GM21515 (cell line): ENCODE data around the gene KRT84.
"Not testable (repeated sequence)": the region's sequence is repeated elsewhere in the genome, so short reads cannot be mapped to it uniquely, and the experiment has no call there.

Experiments used
- ATAC-seq: cut with Tn5 transposase; IDR thresholded peaks from one replicate; pipeline ENCODE4 v1.9.1; 2021; ENCODE audit not compliant: unreplicated experiment

The KRT84 gene

DNA sequence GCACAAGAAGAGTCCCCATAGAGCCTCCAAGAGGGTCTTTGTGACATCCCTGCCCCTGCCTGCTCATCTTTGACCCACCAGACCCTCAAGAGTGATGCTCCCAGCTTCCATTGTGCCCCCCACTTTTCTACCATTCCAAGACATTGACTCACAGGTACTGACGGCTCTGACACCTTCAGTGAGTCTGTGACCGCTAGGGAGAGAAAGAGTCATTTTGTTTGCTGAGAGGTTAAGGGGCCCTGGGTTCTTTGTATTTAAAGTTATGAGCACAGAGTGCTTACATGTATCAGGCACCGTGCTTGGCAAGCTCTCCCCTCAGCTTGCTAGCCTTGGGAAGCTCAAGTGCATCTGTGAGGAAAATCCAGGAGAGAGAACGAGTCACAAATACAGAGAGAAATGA is 27.8 kb upstream of the KRT84 start:
- ATAC-seq = no peak

DNA sequence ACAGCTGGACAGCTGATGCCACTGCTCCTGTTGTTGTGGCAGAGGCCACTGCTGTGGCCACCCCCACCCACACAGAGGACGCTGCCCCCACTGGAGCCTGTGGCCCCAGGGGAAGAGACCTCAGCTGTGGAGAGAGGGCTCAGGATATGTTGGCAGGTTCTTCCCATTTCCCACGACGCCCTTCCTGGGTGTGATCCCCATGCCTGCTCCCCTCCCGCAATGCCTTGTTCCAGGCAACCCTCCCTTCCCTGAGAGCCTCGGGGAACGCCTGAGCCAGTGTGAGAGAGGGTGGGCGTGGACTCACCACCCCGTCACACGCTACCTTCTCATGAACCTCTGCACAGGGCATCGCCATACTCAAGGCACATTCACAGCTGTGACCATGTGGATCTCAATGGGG is 26.4 kb upstream of the KRT84 start:
- ATAC-seq = no peak

DNA sequence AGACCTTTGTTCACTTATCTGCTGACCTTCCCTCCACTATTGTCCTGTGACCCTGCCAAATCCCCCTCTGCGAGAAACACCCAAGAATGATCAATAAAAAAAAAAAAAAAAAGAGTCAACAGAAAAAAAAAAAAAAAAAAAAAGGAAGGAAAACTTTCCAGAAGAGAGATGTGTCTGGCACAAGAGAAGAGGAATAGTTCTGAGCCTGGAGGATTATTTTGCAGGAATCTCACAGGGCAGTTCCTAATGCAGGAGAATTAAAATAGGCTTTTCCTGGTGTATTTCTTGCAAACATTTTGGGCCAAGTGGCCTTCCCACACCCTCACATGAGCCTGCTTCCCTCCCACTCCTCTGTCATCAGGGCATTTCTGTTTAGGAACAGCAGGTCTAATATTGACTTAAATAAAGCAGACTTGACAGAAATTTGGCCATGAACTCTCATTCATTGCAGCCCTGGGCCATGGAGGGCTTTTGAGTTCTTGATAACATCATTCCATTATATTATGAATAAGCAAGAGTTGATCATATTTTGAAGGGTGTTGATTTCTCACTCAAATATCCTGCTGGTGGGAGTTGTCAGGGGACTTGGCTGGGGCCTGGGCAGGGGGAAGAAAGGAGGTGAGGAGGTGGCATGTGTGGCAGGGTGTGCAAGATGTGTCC is 25.3 kb upstream of the KRT84 start:
- not testable (repeated sequence) for ATAC-seq

DNA sequence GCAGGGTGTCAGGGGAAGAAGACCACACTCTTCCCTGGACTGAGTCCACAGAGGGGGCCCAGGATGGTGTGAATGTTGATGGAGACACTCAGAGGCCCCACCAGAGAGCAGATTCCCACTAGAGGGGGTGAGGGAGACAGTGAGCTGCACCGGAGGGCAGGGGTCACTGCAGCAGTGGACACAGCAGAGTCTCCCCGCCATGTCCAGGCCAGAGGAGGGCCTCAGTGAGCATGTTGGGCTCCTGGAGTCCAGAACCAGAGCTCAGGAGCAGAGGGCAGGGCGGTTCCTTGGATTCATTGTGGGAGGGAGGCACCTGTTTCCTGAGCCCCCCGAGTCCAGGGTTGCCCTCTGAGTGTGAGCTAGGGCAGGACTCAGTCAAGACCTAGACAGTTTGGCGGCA is 22.5 kb upstream of the KRT84 start:
- ATAC-seq = no peak

DNA sequence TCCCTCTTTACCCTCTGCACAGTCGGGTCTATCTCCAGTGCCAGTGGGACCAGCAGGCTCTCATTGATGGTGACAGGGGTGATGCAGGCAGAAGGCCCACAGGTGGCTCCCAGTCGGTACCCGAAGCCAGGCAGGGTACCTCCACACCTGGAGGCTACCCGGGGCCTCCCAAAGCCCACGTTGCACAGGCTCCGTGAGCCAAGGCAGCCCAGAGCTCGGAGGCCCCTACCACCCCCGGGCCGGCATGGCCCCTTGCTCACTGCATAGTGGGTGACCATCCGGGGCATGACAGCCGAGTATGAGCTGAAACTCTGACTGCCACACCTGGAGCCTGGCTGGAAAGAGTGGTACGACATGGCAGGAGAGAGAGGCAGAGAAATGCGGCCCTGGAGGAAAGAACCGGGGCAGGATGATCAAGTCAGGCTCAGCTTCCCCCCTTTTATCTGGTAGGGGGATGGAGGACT is 20.5 kb upstream of the KRT84 start, which contains the start of gene KRT82:
Gene KRT82, minus strand, starts transcription at position 414 of the 464 bp plus-strand sequence. Its CDS starts 58 bp downstream, at position 356.
- ATAC-seq = no peak

DNA sequence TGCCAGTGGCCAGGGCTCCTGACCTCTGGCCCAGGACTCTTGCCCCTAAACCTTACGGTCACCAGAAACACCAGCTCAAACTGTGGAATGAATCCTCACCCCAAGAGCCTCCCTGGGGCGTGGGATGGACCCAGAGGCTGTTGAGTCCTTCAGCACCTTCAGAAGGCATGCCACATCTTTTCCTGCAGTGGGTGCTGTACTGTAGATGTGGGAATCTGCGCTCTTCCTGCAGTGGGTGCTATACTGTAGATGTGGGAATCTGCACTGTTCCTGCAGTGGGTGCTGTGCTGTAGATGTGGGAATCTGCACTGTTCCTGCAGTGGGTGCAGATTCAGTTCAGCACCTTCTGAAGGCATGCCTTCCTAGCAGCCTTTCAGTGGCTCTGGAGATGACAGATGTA is 19.5 kb upstream of the KRT84 start:
- no peak for ATAC-seq

DNA sequence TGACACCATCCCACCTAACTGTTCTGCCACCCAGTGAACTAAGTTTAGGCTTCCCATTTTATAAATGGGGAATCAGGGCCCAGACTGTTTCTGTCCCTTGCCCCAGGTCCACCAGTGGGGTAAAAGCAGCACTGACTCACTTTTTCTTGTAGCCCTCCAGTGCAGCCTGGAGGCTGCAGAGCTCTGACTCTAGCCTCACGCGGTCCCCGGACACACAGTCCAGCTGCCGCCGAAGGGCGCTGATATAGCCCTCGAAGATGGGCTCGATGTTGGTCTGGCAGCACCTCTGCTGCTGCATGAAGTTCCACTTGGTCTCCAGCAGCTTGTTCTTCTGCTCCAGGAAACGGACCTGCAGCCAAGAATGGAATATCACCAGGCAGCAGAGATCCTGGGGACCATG is 18.1 kb upstream of the KRT84 start:
- ATAC-seq = no peak

DNA sequence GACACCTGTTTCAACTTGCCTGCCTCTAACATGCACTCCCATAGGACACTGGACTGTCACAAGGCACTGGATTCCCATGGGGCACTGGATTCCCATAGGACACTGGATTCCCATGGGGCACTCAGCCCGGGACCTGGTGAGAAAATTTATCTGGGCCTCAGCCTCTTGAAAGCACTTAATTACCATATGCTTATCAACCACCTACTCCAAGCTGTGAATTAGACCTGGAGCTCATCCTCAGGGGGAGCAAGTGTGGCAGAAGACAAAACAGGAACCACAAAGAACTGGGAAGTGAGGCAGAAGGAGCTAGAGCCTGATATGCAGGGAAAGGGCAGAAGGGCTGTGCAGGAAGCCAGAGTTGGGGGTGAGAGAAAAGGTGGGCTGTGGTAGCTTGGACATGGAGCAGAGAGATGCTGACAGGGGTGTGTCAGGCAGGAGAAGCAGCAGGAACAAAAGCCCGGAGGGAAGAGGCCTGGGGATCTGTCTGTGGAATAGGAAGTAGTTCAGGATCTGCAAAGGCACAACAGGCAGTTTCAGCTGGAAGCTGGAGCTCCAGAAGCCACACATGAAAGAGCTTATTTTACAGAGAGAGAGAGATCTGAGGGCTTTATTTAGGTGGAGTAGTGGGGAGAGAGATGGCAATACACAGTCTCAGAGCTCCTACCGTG is 17.6 kb upstream of the KRT84 start:
- ATAC-seq = no peak

DNA sequence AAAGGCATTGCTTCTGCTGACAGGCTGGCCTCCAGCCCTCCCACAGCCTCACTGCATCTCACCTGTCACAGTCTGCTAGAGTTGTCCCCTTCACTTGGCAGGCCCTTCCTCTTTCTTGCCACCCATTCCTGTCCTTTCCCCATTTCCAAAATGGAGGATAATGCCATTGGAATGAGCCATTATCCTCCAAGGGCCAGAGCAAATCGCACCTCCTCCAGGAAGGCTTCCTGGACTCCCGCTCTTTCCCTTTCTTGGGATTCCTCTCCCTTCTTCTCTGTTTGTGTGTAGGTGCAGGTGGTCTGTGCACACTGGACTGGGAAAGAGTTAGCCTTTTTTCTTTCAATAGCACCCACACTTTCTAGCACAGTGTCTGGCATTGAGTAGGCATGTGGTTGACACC is 16.9 kb upstream of the KRT84 start:
- no peak for ATAC-seq

DNA sequence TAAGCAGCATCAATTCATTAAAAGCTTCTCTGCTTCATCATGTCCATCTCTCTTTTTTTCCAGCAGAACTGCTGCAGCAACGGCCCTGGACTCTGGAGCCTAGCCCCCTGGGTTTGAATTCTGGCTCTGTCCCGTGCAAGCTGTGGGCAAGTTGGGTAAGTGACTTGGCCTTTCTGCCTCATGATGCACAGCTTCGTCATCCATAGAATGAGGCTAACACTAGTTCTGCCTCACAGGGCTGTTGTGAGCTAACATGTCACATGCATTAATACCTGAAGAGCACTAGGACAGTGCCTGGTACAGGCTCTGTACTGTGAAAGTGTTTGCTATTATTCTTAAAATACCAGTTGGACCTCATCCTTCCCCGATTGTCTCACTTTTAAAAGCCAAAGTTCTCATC is 16.5 kb upstream of the KRT84 start:
- no peak for ATAC-seq

DNA sequence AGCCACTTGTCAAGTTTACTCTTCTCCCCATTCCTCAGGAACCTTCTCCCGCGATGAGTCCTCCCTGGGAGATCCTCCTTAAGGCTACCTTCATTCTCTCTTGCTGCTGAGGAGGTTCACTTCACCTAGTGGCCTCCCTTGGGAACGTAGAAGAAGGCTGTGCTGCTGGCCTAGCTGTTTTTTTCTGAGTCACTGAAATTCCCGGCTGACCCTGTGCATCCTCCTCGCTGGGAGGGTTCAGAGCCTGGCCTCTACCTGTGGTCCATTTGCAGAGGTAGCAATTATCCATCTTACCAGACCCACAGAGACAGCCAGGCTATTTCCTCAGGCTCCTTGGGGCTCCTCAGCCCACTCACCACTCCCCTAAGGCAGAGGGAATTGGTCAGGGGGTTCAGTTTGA is 16.1 kb upstream of the KRT84 start:
- no peak for ATAC-seq

DNA sequence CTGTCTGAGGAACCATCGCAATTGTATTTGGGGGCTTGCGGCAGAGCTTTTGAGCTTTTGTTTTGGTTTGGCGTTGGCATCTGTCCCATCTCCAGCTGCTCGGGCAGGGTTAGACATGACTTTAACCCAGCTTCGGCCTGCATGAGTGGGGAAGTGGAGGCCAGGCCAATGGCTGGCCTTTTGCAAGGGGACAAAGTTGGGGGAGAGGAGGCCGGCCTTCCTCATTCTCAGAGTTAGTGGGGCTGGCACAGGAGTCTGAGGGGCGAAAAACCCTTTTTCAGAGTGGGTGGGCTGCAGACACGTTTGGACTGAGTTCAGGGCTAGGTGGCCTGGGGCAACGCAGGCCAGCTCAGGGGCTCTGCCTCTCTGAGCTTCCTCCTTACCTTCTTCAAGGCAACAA is 15.5 kb upstream of the KRT84 start:
- no peak for ATAC-seq

DNA sequence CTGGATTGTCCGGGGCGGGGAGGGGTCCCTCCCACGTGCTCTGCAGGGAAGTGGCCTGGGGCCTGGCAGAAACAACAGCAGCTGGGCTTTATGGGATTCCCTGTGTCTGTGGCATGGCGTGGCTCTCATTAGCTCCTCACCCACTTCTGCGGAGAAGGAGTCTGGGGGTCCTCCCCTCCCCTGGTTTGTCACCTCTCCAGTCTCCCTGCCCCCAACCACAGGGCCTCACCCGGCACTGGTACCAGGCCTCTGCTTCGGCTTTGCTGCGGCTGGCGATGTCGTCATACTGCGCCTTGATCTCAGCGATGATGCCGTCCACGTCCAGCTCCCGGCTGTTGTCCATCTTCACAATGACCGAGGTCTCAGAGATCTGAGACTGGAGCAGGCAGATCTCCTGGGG is 14.3 kb upstream of the KRT84 start:
- no peak for ATAC-seq

DNA sequence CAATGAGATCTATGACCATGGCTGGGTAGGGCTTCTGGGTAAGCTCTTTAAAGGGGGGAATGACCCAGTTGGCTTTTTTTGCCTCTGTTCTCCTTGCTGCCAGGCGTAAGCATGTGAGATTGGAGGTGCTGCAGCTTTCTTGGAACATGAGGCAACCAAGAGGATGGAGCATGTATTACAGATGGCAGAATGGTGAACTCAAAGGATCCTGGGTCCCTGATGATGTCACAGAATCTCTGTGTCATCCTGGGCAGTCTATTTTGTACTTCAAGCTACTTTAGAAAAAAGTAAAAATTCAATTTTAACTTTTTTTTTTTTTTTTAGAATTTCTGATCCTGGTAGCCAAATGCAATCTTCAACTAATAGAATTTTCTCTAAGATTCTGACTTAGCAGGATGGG is 12.7 kb upstream of the KRT84 start:
- no peak for ATAC-seq

DNA sequence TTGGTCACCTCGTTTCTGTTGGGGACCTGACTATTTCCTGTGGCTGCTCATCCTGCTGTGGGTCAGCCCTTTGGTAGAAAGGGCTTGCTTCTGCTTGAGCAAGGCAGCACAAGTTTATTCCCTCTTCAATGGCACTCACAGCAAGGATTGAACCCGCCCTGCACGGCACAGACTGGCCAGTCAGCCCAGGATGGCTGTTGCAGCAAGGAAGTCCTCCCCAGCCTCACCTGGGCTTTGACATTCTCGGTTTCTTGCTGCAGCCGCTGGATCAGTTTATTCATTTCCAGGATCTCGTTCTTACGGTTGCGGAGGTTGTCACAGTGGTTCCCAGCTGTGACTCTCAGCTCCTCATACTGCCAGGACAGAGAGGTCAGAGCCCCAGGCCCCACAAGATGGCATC is 11.2 kb upstream of the KRT84 start:
- no peak for ATAC-seq

DNA sequence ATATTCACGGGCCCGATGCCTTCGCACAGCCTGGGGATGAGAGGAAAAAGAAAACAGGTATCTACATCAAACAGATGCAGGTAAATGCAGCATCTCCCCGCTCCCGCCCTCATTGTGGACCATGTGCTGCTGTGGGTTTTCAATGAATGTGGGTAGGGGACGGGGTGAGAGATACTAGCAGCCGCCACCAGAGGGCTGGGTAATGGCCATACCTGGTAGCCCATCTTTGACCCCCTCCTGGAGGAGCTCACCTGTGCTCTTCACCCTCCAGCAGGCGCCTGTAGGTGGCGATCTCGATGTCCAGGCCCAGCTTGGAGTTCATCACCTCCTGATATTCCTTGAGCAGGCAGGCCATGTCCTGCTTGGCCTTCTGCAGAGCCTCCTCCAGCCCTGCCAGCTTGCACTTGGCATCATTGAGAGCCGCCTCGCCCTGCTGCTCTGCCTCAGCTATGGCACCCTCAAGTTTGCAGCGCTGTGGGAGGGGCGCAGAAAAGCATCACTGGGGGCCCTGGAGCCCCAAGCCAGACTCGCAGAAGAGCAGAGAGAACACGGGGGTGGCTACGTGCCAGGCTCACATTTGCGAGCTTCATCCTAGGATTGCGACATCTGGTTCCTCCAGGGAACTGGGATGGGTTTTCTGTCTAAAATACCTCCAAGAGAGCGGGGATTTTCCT is 10.4 kb upstream of the KRT84 start:
- no peak for ATAC-seq

DNA sequence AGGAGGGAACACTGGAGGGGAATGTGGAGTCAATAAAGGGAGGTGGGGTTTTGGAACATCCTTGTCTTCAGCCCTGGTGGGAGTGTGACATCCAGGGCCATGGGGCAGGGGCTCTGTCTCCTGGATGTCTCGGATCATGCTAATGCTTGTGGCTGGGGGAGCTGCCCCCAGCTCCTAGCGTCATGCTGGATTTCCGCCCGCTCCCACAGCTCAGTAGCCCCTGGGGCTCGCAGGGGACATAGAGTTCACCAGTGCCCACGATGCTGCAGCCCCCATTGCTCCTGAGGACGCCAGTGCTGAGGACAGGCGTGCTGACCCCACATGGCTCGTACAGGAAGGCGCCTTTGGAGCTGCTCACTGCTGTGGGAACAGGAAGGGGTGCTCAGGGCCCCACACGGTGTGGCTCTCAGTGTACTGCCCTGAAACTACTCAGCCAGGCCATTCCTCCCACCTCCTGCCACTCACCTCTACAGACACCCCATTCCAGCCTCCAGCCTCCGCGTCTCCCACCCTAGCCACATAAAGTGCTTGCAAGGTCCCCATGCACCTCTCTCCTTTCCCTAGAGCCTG is 9.5 kb upstream of the KRT84 start:
- no peak for ATAC-seq

DNA sequence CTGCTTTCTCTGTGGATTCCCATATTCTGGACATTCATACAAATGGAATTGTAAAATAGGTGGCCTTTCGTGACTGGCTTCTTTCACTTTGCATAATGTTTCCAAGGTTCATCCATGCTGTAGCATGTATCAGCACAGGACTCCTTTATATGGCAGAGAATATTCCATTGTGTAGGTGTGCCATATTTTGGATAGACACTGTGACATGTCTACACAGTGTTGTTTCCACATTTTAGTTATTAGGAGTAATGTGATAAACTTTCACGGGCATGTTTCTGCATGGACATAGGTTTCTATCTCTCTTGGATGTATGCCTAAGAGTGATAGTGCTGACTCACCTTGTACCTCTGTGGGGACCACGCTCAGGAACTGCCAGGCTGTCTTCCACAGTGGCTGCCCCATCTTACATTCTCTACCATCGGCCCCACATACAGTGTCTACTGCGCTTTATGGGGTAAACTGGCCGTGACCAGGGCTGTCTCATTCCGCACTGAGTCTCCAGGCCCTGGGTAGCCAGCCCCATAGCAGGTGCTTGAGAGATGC is 7.1 kb upstream of the KRT84 start:
- ATAC-seq = no peak

DNA sequence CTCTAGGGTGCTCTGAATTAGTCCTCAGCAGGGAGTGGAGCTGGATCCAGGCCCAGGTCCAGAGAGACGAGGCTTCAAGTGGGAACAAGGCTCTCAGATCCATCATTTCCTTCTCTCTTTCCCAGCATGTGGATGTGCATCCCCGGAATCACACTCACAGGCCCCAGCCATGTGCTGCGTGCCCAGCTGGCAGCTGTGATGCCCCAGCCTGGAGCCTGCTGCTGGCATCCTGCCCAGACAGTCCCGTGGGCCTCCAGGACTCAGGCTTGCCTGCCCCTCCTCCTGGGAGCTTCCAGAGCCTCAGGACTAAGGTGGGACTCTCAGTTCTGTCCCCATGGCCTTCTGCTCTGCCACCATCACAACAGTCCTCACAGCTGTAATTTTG is 6.2 kb upstream of the KRT84 start:
- no peak for ATAC-seq

DNA sequence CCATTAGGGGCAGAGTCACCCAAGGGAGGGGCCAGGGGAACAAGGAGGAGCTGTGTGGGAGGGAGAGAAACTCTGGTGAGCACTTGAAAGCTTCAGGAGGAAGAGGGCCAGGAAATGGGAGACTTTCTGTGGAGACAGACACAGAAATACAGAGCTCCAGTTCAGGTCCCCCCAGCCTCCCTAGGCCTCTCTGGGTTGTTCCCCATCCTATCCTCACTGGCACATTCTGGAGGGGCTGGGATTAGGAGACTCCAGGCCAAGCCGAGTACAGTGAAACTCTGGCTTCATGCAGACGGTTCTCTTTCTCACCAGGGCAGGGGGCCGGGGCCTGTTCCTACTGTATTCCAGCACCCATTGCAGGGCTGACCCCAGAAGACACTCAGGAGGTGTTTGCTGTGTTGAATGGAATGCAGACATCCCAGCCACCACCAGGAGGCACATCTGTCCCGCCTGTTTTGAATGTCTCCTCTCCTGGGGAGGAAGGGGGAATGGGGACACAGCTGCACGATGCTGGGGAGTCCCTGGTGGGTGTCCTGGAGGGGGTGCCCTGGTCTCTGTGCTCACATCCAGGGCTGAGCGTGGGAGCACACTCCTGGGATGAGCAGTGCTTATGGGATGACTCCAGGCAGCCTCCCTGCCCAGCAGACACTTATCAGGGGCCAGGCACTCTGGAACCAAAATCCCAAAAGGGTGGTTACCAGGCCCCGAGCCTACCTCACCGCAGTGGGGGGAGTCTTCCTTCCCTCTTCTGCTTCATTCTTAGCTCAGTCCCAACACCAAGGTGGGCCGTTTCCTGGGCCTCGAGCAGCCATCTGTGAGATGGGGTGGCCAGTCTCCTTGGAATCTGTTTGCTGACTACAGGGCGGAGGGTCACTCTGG is 5.5 kb upstream of the KRT84 start:
- no peak for ATAC-seq
